GM21367 (cell line): Measurements from ENCODE around the gene PCP4L1.

Experiments used
- ATAC-seq: cut with Tn5 transposase; IDR thresholded peaks from one replicate; pipeline ENCODE4 v1.9.1; 2021; ENCODE audit not compliant: unreplicated experiment

Gene PCP4L1

GRCh38 chr1:161265305-161265704 lies 6.8 kb downstream of the PCP4L1 start:
- no peak for ATAC-seq

GRCh38 chr1:161266202-161266601 lies 7.7 kb downstream of the PCP4L1 start:
- no peak for ATAC-seq

GRCh38 chr1:161266836-161267235 lies 8.3 kb downstream of the PCP4L1 start:
- ATAC-seq: no peak

GRCh38 chr1:161267321-161267720 lies 8.8 kb downstream of the PCP4L1 start:
- no peak for ATAC-seq

- ATAC-seq: no peak
Measured at GRCh38 chr1:161273402-161273801, 14.9 kb downstream of the PCP4L1 start.

- ATAC-seq: no peak
Measured at GRCh38 chr1:161274874-161275273, 16.3 kb downstream of the PCP4L1 start.

- no peak for ATAC-seq
Measured at GRCh38 chr1:161282991-161283390, 24.4 kb downstream of the PCP4L1 start.

GRCh38 chr1:161285113-161285512 lies 26.6 kb downstream of the PCP4L1 start:
- ATAC-seq: no peak

- ATAC-seq: no peak
Measured at GRCh38 chr1:161285521-161285920, 27.0 kb downstream of the PCP4L1 start.

GRCh38 chr1:161287482-161288054 lies 29.0 kb downstream of the PCP4L1 start:
- no peak for ATAC-seq

- no peak for ATAC-seq
Measured at GRCh38 chr1:161290779-161291178, 32.2 kb downstream of the PCP4L1 start.

GRCh38 chr1:161297415-161297814 lies 38.9 kb downstream of the PCP4L1 start:
- ATAC-seq: no peak

GRCh38 chr1:161298116-161298515 lies 39.6 kb downstream of the PCP4L1 start:
- ATAC-seq: no peak

GRCh38 chr1:161299347-161299746 lies 40.8 kb downstream of the PCP4L1 start:
- no peak for ATAC-seq

GRCh38 chr1:161300478-161300877 lies 41.9 kb downstream of the PCP4L1 start:
- no peak for ATAC-seq

GRCh38 chr1:161304927-161305866 lies 46.7 kb downstream of the PCP4L1 start:
- ATAC-seq: no peak

GRCh38 chr1:161305867-161306519 lies 47.4 kb downstream of the PCP4L1 start:
- no peak for ATAC-seq

GRCh38 chr1:161307230-161307768 lies 48.8 kb downstream of the PCP4L1 start:
- no peak for ATAC-seq

- no peak for ATAC-seq
Measured at GRCh38 chr1:161307892-161308638, 49.5 kb downstream of the PCP4L1 start.

GRCh38 chr1:161309868-161310267 lies 51.3 kb downstream of the PCP4L1 start, which contains the start of gene MPZ:
Gene MPZ, minus strand, starts transcription at chr1:161309968. Its CDS starts 63 bp downstream, at chr1:161309905.
- ATAC-seq: no peak
